SK-N-MC (cell line): ENCODE data around the gene GNAT1.
"Not testable (repeated sequence)": the region's sequence is repeated elsewhere in the genome, so short reads cannot be mapped to it uniquely, and the experiment has no call there.

Experiments used
- DNase-seq: peaks from one replicate; pipeline ENCODE4 v3.0.0-alpha.2; 2011; ENCODE audit warnings: low read depth, low spot score
- H3K27ac ChIP-seq: fragments of 200-600 bp; sonication (generic); 2 replicates; pipeline ENCODE4 v1.5.1; 2016; ENCODE audit warnings: mixed run types
- H3K36me3 ChIP-seq: fragments of 200-600 bp; sonication (generic); 2 replicates; pipeline ENCODE4 v1.6.1; 2017; ENCODE audit warnings: antibody characterized with exemption, low read length, mixed read lengths; ENCODE audit not compliant: insufficient read depth
- H3K4me3 ChIP-seq: fragments of 200-600 bp; sonication (generic); 2 replicates; pipeline ENCODE4 v1.5.1; 2016
- H3K9ac ChIP-seq: fragments of 200-600 bp; sonication (generic); 2 replicates; pipeline ENCODE4 v1.8.0; 2017; ENCODE audit warnings: mixed run types, mixed read lengths; ENCODE audit not compliant: insufficient read length
- H3K9me3 ChIP-seq: fragments of 200-600 bp; sonication (generic); 2 replicates; pipeline ENCODE4 v1.6.1; 2017; ENCODE audit warnings: low read depth, mild to moderate bottlenecking, antibody characterized with exemption, low read length, moderate library complexity, mixed read lengths
- EZH2 ChIP-seq: fragments of 200-600 bp; sonication (generic); IDR thresholded peaks from one replicate; pipeline ENCODE4 v1.6.1; 2017; ENCODE audit warnings: antibody characterized with exemption
- FOXP2 ChIP-seq: optimal IDR thresholded peaks from 2 replicates; pipeline ENCODE3; 2011; ENCODE audit warnings: mild to moderate bottlenecking, moderate library complexity; ENCODE audit not compliant: insufficient read depth; ENCODE audit errors: extremely low read length, control extremely low read depth
- POLR2AphosphoS5 ChIP-seq: IDR thresholded peaks from 2 replicates; pipeline ENCODE4 v1.6.1; 2012; ENCODE audit warnings: mild to moderate bottlenecking, low read depth, low read length, borderline replicate concordance

The GNAT1 gene

DNA sequence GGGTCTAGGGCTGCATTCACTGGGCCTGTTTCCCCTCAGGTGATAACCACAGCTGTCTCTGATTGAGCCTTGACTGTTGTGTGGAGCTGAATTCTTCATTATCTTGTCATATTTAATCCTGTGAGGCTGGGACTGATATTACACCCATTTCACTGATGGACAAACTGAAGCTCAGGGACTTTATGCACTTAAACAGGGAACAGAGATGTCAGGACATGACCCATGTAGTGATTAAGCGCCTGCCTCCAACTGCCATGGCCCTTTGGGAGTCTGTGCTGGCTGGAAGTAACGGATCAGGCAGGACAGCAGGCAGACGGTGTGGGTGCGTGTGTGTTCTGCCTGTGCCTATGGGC lies 52.1 kb downstream of the GNAT1 start:
- Histone ChIP-seq H3K27ac (no peak overlapping the region), H3K9ac (no peak overlapping the region), H3K4me3 (no peak overlapping the region), H3K9me3 (no peaks in the 10 kb centered on the region), H3K36me3 (no peaks in the 10 kb centered on the region)
- DNase-seq = no peak
- TF ChIP-seq FOXP2 (no peak), POLR2AphosphoS5 (no peak), EZH2 (no peak)

GRCh38 chr3:50244813-50245212 lies 53.4 kb downstream of the GNAT1 start:
- not testable (repeated sequence) for H3K4me3 ChIP-seq, H3K9ac ChIP-seq, DNase-seq, H3K36me3 ChIP-seq, H3K27ac ChIP-seq, H3K9me3 ChIP-seq

GRCh38 chr3:50245251-50245745 lies 53.9 kb downstream of the GNAT1 start:
- no peak overlapping the region for H3K9ac ChIP-seq
- TF ChIP-seq FOXP2 (no peak), POLR2AphosphoS5 (no peak), EZH2 (no peak)
- H3K9me3 ChIP-seq = no peaks in the 10 kb centered on the region
- DNase-seq = no peak
- peak overlapping the region; percentile 87 for H3K27ac ChIP-seq
- H3K36me3 ChIP-seq = no peaks in the 10 kb centered on the region
- H3K4me3 ChIP-seq = peak overlapping the region; percentile 72; the same call in 1 of the 2 replicates

GRCh38 chr3:50245831-50246516 lies 54.6 kb downstream of the GNAT1 start:
- Histone ChIP-seq H3K36me3 (no peaks in the 10 kb centered on the region), H3K27ac (peak overlapping the region; percentile 87), H3K9me3 (no peaks in the 10 kb centered on the region), H3K4me3 (peak overlapping the region; percentile 72), H3K9ac (peak overlapping the region; percentile 33)
- TF ChIP-seq FOXP2 = no peak
- TF ChIP-seq EZH2 = no peak
- 0 out of 2 replicates have a peak, but pooled peaks have one; percentile 29 for TF ChIP-seq POLR2AphosphoS5
- no peak for DNase-seq

DNA sequence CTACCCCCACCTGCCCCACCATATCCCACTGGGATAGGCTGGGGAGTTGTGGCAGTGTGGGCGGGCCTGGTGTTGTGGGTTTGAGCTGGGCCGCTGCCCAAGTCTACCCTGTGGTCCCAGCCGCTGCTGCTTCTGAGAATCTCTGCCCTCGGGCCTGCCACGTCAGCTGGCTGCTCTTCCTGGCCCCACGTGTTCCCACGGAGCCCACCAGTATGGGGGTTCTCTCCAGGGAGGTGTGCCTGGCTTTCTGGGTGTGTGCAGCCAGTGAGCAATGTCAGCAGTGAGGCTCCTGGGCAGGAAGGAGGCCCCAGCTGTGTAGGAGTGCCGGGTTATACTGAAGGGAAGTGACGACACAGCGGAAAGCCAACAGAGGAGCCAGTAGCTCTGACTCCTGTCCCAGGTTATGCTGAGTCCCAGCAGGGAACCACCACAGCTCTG lies 55.1 kb downstream of the GNAT1 start:
- Histone ChIP-seq H3K9ac (peak overlapping the region; percentile 20), H3K27ac (peak overlapping the region; percentile 87), H3K4me3 (peak overlapping the region; percentile 72), H3K9me3 (no peaks in the 10 kb centered on the region), H3K36me3 (no peaks in the 10 kb centered on the region)
- TF ChIP-seq POLR2AphosphoS5 (peak; percentile 46; the same call in 1 of the 2 replicates), FOXP2 (no peak)
- no peak for DNase-seq
